ENCODE results near the gene C11orf86. TPM values are rescaled to one million over a fixed set of nuclear protein-coding genes. Genes with fewer than 3 reads are reported as not detected.

Gene C11orf86
- total RNA-seq, 1 experiment from 2014 or later, result 0.28 TPM

DNA sequence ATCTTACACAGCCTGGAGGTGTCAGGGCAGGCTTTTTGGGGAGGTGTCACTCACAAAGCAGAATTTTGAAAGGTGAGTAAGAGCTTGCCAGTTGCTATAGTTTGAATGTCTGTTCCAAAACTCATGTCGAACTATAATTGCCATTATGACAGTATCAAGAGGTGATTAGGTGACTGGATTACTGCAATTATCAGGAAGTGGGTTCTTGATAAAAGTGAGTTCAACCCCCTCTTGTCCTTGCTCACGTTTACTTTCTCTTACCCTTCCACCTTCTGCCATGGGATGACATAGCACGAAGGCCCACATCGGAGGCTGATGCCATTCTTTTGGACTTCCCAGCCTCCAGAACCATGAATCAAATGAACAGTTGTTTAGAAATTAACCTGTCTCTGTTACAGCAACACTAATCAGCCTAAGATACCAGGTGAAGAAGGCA is 4.7 kb upstream of the C11orf86 start:
- Histone ChIP-seq H3K9me3 (ENCODE audit: control insufficient read depth, insufficient read depth, low read depth, low read length) (no peaks in the 10 kb centered on the region), H3K4me3 (ENCODE audit: low read depth in 2 of 2, low read length in 2 of 2) (no peak overlapping the region), H3K36me3 (ENCODE audit: control insufficient read depth, insufficient read depth, low read length) (no peaks in the 10 kb centered on the region), H3K27me3 (ENCODE audit: control insufficient read depth, insufficient read depth, low read length) (no peaks in the 10 kb centered on the region), H3K27ac (ENCODE audit: low read length) (peak overlapping the region; percentile 36; the same call in 1 of the 2 replicates), H3K4me1 (ENCODE audit: control insufficient read depth, insufficient read depth, low read length) (peaks cover 16% of the 10 kb centered on the region)
- in situ Hi-C loops (cut with HindIII; ENCODE audit: low pct_unique_long_range_greater_than_20kb, low sequenced_read_pairs), result no loop called here
- intact Hi-C loops (cut with micrococcal nuclease; ENCODE audit: unreplicated experiment), result no loop called here
- CTCF ChIA-PET, result no interaction called here
- ATAC-seq, result no peak
- BruUV-seq (replicated peaks), result no TSS peak
- no peak for DNase-seq (ENCODE audit: low read depth, low spot score)
- TF ChIP-seq, protein P1, sequence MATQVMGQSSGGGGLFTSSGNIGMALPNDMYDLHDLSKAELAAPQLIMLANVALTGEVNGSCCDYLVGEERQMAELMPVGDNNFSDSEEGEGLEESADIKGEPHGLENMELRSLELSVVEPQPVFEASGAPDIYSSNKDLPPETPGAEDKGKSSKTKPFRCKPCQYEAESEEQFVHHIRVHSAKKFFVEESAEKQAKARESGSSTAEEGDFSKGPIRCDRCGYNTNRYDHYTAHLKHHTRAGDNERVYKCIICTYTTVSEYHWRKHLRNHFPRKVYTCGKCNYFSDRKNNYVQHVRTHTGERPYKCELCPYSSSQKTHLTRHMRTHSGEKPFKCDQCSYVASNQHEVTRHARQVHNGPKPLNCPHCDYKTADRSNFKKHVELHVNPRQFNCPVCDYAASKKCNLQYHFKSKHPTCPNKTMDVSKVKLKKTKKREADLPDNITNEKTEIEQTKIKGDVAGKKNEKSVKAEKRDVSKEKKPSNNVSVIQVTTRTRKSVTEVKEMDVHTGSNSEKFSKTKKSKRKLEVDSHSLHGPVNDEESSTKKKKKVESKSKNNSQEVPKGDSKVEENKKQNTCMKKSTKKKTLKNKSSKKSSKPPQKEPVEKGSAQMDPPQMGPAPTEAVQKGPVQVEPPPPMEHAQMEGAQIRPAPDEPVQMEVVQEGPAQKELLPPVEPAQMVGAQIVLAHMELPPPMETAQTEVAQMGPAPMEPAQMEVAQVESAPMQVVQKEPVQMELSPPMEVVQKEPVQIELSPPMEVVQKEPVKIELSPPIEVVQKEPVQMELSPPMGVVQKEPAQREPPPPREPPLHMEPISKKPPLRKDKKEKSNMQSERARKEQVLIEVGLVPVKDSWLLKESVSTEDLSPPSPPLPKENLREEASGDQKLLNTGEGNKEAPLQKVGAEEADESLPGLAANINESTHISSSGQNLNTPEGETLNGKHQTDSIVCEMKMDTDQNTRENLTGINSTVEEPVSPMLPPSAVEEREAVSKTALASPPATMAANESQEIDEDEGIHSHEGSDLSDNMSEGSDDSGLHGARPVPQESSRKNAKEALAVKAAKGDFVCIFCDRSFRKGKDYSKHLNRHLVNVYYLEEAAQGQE (IDR thresholded peaks at IDR 0.05; ENCODE audit: insufficient read depth in 1 of 2, low read depth in 2 of 2, low read length in 1 of 2), result no peak
- TF ChIP-seq TCF7L2 (IDR thresholded peaks at IDR 0.05; ENCODE audit: low read depth, low read length) (no peak), POLR2AphosphoS5 (IDR thresholded peaks at IDR 0.05; ENCODE audit: low read depth, low read length) (no peak), SIN3A (IDR thresholded peaks at IDR 0.05; ENCODE audit: borderline replicate concordance, insufficient read depth, low read depth, low read length) (no peak)
- TF ChIP-seq, protein P2, sequence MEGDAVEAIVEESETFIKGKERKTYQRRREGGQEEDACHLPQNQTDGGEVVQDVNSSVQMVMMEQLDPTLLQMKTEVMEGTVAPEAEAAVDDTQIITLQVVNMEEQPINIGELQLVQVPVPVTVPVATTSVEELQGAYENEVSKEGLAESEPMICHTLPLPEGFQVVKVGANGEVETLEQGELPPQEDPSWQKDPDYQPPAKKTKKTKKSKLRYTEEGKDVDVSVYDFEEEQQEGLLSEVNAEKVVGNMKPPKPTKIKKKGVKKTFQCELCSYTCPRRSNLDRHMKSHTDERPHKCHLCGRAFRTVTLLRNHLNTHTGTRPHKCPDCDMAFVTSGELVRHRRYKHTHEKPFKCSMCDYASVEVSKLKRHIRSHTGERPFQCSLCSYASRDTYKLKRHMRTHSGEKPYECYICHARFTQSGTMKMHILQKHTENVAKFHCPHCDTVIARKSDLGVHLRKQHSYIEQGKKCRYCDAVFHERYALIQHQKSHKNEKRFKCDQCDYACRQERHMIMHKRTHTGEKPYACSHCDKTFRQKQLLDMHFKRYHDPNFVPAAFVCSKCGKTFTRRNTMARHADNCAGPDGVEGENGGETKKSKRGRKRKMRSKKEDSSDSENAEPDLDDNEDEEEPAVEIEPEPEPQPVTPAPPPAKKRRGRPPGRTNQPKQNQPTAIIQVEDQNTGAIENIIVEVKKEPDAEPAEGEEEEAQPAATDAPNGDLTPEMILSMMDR (IDR thresholded peaks at IDR 0.05), result no peak
- POLR2A ChIA-PET, result interaction anchor here (0.6 to 1.0 kb wide), 2 partner anchors 11 to 16 kb away, joined by 3 to 9 read pairs; no protein-coding TSS in a partner anchor

DNA sequence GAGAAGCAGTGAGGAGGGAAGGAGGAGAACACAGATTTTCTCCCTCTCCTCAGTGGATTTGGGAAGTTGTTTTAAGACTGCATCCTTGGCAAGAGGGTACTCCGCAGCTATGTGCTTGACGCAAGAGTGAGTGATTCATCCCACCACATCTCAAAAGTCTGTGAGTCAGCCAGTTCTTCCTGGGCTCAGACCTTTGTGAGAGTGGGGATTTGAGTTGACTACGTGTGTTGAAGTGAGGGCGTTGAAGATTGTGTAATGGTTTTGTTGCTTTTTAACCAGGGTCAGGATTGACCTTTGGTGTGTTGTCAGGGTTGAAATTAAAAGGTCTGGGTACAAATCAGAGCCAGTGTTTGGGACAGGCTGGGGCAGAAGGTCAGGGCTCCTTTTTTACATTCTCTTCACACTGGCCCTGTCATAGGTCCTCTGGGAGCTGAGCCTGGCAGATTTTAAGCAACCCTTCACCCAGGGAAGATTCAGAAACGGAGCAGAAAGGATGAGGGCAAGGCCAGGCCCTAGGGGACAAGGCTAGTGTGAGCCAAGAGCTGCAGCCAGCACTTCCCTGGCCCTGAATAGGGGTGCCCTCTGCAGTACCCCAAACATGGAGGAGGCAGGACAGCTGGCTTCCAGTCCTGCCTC is 4.2 kb upstream of the C11orf86 start:
- no peaks in the 10 kb centered on the region for H3K36me3 ChIP-seq (ENCODE audit: control insufficient read depth, insufficient read depth, low read length)
- ATAC-seq, result peak; percentile 81
- H3K27ac ChIP-seq (ENCODE audit: low read length), result peak overlapping the region; percentile 36; the same call in 1 of the 2 replicates
- H3K27me3 ChIP-seq (ENCODE audit: control insufficient read depth, insufficient read depth, low read length), result no peaks in the 10 kb centered on the region
- POLR2A ChIA-PET, result interaction anchor here (0.6 to 1.0 kb wide), 3 partner anchors 12 to 269 kb away, joined by 3 to 9 read pairs (median 4); no protein-coding TSS in a partner anchor
- BruUV-seq (replicated peaks), result no TSS peak
- H3K9me3 ChIP-seq (ENCODE audit: control insufficient read depth, insufficient read depth, low read depth, low read length), result no peaks in the 10 kb centered on the region
- TF ChIP-seq POLR2AphosphoS5 (IDR thresholded peaks at IDR 0.05; ENCODE audit: low read depth, low read length) (no peak), SIN3A (IDR thresholded peaks at IDR 0.05; ENCODE audit: borderline replicate concordance, insufficient read depth, low read depth, low read length) (no peak), TCF7L2 (IDR thresholded peaks at IDR 0.05; ENCODE audit: low read depth, low read length) (no peak)
- TF ChIP-seq, protein P1 (IDR thresholded peaks at IDR 0.05; ENCODE audit: insufficient read depth in 1 of 2, low read depth in 2 of 2, low read length in 1 of 2), result no peak
- TF ChIP-seq, protein P2 (IDR thresholded peaks at IDR 0.05), result no peak
- intact Hi-C loops (cut with micrococcal nuclease; ENCODE audit: unreplicated experiment) (no loop called here), in situ Hi-C loops (cut with HindIII; ENCODE audit: low pct_unique_long_range_greater_than_20kb, low sequenced_read_pairs) (no loop called here)
- CTCF ChIA-PET, result no interaction called here
- H3K4me3 ChIP-seq (ENCODE audit: low read depth in 2 of 2, low read length in 2 of 2), result no peak overlapping the region
- peaks cover 16% of the 10 kb centered on the region for H3K4me1 ChIP-seq (ENCODE audit: control insufficient read depth, insufficient read depth, low read length)
- DNase-seq (ENCODE audit: low read depth, low spot score), result peak; percentile 91
